UCSD-AML1 (cell line): ENCODE results near the gene PALD1.
"Not testable (repeated sequence)": the region's sequence is repeated elsewhere in the genome, so short reads cannot be mapped to it uniquely, and the experiment has no call there.

Experiments used
- DNase-seq: peaks from one replicate; lab custom pipeline; 2025; ENCODE audit not compliant: unreplicated experiment; lab: John Stamatoyannopoulos, UW

Gene PALD1

DNA sequence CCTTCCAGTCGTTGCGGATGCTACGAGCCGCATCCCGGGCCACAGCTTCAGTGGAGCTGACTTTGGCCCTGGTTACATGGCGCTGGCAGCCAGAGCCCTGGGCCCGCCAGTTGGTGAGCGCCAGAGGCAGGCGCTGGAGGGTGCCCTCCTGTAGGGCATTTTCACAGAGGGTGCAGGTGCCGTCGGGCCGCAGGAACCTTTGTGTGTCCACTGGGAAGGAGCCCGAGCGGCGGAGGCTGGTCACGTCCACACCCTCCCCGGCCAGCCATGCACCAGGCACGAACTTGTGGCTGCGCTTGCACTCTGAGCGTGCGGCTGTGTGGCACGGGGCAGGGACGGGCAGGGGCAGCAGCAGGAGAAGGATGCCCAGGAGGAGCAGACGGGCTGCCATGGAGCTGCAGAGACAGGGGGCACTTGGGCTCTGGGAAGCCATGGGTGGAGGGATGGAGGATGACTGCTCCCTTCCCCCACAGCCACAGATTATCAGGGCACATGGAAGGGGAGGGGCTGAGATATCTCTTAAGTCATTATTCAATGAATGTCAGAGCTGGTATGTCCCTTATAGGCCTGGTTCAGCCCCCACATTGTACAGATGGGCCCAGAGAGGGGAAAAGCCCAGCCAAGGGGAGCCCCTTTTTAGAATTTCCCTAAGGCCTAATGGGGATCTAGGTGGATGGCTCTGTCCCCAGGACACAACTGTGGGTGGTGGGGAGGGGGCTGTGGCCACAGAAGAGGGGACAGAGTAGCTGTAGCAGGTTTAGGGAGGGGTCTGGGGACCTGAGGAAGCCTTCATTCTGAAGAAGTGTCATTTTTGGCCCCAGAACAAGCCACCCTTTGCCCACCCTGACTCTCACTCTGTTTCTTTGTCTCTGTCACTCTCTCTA is 122.2 kb downstream of the PALD1 start:
- no peak for DNase-seq

GRCh38 chr10:70601746-70602145 is 123.2 kb downstream of the PALD1 start:
- DNase-seq = no peak

DNA sequence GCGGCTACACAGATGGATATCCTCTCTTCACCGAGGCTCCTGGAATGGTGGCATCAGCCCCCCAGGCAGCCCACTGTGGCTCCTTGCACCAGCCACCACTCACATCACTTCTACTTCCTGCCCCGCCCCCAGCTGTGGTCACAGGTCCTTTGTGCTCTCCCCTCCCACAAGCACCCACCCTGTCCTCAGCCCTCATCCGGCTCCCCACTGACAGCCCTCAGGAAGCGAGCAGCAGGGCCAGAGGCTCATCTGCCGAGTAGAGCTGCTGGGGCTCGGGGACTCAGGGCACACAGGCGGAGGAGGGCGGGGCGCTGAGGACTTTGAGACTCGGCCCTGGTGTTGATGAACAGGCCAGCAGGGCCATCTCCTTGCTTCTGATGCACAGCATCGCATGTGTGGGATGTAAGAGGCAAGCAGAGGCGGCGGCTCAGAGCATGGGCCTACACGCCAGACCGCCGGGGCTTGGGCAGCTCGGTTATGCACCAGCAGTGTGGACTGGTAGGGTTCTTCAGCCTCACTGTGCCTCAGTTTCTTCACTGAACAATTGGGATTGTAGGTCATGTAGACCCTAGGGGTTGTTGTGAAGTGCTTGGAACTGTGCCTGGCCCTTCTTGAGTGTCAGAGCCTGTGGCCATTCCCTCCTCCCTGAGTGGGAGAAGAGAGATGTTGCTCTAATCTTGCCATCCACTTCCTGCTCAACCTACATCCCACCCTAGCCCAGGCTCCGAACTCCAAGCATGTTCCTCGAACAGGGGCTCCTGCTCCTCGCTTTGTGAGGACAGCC is 124.3 kb downstream of the PALD1 start, which contains the start of gene PRF1:
Gene PRF1, minus strand, starts transcription at position 77 of the 784 bp plus-strand sequence. CDS start 1,839 bp downstream, outside the sequence.
- peak; percentile 79 for DNase-seq

DNA sequence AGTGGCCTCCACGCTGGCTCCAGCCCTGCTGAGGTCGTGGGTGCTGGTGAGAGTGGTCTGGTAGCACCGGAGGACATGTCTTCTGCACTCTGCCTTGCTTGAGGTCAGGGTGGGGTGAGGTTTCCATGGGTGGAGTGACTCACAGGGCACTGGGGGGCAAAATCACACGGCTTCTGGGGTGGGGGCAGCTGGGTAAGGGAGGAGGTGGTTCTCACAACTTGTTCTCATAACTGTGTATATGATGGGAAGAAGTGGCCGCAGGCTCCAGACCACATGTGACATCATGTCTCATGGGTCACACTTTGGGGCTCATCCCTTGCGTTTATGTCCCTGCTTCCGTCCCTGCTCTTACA is 124.9 kb downstream of the PALD1 start:
- no peak for DNase-seq

DNA sequence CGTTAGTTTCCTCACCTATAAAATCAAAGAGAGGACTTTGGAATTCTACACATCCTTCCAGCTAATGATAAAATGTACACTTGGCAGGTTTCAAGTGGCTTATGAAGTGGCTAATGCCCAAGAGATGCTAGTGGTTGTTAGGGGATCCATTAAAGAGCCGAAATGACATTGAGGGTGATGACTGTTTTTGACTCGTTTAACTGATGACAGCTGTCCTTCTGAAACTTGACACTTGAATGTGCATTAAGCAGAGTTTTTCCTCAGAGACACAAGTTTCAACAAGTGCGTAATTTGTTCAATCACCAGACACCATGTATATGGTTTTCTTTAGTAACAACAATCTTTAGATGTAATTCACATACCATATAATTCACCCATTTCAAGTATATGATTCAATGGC is 125.5 kb downstream of the PALD1 start:
- DNase-seq = no peak

DNA sequence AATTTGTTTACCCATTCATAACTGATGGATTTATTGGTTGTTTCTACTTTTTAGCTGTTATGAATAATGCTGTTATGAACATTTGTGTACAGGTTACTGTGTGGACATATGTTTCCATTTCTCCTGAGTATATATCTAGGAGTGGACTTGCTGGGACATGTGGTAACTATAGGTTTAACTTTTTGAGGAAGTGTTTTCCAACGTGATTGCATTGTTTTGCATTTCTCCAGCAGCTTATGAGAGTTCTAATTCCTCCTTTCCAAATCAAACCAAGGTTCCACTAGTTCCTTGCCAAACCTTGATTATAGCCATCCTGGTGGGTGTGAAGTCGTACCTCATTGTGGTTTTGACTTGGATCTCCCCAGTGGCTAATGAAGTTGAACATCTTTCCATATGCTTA is 126.6 kb downstream of the PALD1 start:
- DNase-seq = no peak

DNA sequence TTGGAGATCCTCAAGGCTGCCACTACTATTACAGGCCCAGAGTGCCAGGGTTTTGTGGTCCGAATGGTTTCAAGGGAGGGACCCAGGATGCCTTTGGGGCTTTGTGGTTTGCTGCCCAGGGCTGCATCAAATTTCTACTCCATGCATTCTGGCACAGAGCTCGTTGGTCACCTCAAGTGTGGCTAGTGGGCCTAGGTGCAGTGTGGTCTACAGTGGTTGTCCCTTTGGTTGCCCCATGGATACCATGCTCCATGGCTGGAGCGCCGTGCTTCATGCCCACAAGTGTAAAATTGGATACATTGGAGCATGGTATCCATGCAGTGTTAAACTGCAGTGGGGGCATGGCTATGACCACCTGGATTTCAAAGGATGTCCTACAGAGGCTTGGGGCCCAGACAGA is 129.4 kb downstream of the PALD1 start:
- no peak for DNase-seq

DNA sequence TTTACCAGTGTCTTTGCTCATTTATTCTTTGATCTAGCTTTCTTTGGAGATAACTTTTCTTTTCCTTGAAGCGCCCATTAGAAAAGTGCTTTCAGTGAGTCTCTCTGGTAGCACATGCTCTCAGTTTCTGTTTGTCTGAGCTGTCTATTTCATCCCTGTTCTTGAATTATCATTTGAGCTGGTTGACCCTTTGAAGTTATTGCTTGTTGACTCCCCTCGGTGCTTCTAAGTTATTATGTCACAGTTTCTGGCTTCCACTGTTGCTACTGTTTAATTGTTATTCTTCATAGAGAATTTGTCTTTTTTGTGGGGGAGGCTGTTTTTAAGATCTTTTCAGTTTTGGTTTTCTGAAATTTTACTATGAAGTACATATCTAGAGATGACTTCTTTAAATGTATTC is 135.4 kb downstream of the PALD1 start:
- no peak for DNase-seq

DNA sequence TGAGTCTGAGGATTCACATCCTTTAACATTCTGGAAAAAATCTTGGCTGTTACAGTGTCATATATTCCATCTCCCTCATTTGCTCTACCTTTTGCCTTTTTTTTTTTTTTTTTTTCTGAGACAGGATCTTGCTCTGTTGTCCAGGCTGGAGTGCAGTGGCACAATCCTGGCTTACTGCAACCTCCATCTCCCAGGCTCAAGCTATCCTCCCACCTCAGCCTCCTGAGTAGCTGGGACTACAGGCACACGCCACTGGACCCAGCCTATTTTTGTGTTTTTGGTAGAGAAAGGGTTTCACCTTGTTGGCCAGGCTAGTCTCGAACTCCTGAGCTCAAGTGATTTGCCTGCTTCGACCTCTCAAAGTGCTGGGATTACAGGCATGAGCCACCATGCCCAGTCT is 135.8 kb downstream of the PALD1 start:
- not testable (repeated sequence) for DNase-seq

- DNase-seq = no peak
These were observed 136.6 kb downstream of the PALD1 start for GRCh38 chr10:70615211-70615610.

DNA sequence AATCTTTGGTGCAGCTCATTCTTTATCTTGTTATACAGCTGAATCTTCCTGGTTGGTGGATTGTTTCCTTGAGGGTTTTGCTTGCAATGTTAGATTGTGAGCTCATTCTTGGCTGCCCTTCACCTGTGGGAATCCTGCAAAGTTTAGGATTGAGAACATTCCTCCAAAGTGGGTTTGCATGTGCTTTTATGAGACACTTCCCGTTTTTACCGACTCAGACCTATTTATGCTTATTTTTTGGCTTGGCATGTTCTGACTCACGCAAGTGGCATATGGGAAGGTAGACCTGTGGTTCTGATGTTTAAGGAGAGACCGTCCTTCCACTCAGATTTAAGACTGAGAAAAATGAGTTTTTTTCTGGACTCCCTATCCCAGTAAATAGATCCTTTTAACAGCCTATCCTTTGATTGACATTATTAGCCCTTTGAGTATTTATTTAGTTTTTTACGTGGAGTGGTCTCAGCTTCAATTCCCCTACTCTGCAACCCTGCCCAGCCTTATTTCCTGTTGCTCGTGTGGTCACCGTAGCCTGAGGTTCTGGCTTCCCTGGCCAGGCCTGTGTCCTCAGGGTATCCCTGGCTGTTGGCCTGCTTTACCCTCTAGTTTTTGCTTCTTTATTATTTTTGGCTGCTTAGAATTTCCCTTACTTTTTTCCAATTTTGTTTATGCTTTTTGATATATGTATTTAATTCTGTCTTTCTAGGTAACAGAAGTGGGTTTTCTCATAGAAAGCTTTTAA is 137.4 kb downstream of the PALD1 start:
- no peak for DNase-seq

DNA sequence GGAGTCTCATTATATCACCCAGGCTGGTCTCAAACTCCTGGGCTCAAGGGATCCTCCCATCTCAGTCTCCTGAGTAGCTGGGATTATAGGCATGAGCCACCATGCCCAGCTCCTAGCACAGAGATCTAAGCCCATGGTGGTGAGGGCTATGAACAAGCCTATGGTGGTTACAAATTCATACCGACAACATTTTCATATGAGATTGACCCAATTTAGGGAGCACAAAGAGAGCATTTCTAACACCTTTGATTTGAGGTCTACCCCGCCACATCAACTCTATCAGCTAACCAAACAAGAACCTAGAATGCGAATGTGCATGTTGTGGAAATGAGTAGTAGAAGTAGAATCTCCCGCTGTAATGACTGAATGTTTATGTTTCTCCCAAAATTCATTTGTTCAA is 138.2 kb downstream of the PALD1 start:
- DNase-seq = no peak
